K562 (cell line): Measurements from ENCODE around the gene BTNL8. TPM values are rescaled to one million over a fixed set of nuclear protein-coding genes. Genes with fewer than 3 reads are reported as not detected.

Source experiments
- ESRRA ChIP-seq: fragments of 450-650 bp; IDR thresholded peaks from 2 replicates; pipeline ENCODE4 v1.6.1; 2014; ENCODE audit warnings: low read depth, mild to moderate bottlenecking, moderate library complexity, borderline replicate concordance
- FOXA3 ChIP-seq, 2 experiments: fragments of 450-650 bp in 1 of 2; sonication (generic) in 1 of 2; formaldehyde crosslinking; IDR thresholded peaks in 1 of 2; conservative IDR thresholded peaks in 1 of 2; 2 replicates each; pipeline versions ENCODE4 v1.4.0 to v1.8.0; 2020 to 2022; ENCODE audit warnings: mild to moderate bottlenecking in 2 of 2, missing genetic modification reagents in 1 of 2
- FOXK1 ChIP-seq: sonication (generic); formaldehyde crosslinking; IDR thresholded peaks from 2 replicates; pipeline ENCODE4 v1.8.0; 2022; ENCODE audit warnings: missing genetic modification reagents, mild to moderate bottlenecking, borderline replicate concordance
- GMEB1 ChIP-seq: fragments of 250-450 bp; sonication (Bioruptor Pico); IDR thresholded peaks from 2 replicates; pipeline ENCODE4 v1.4.0; 2020; ENCODE audit warnings: mild to moderate bottlenecking
- HDAC1 ChIP-seq, 2 experiments: fragments of 450-650 bp; IDR thresholded peaks; 2 replicates each; pipeline ENCODE4 v1.6.1; 2016 to 2017; ENCODE audit warnings: inconsistent platforms in 1 of 2, mild to moderate bottlenecking in 1 of 2, moderate library complexity in 1 of 2
- TAF1 ChIP-seq: IDR thresholded peaks from 2 replicates; pipeline ENCODE4 v1.6.1; 2011; ENCODE audit warnings: mild to moderate bottlenecking, low read length, moderate library complexity; ENCODE audit not compliant: insufficient read depth, control insufficient read depth, severe bottlenecking; ENCODE audit errors: extremely low read depth
- TEAD4 ChIP-seq, 2 experiments: sonication (generic) in 1 of 2; formaldehyde crosslinking in 1 of 2; IDR thresholded peaks; 2 replicates each; pipeline versions ENCODE4 v1.6.1 to v1.8.0; 2012 to 2022; ENCODE audit warnings: borderline replicate concordance in 1 of 2, inconsistent platforms in 1 of 2, low read length in 1 of 2, mild to moderate bottlenecking in 1 of 2, missing genetic modification reagents in 1 of 2
- TRIM24 ChIP-seq, 2 experiments: fragments of 450-650 bp; IDR thresholded peaks; 2 replicates each; pipeline ENCODE4 v1.6.1; 2016
- ZNF717 ChIP-seq: fragments of 250-450 bp; sonication (Bioruptor Pico); IDR thresholded peaks from 2 replicates; pipeline ENCODE4 v1.5.0; 2021
- polyA plus RNA-seq, 8 experiments: library from polyadenylated mRNA; depleted of rRNA in 4 of 8; stranded (reverse) in 5 of 8; unstranded in 3 of 8; fragments of >200 nt; fragmentation: Nextera tagmentation in 2 of 8; fragmentation: Illumina TruSeq in 1 of 8; extraction: Ambion mirVana in 2 of 8; extraction: Trizol in 1 of 8; gene quantifications; 2 replicates each; pipeline versions ENCODE4 v1.2.1 to v1.2.3, GENCODE V29; 2011 to 2014; ENCODE audit warnings: inconsistent platforms in 1 of 8, missing spikeins in 1 of 8
- total RNA-seq, 7 experiments: library from RNA; depleted of rRNA in 6 of 7; stranded (reverse); fragments of >200 nt in 6 of 7; fragmentation: Illumina TruSeq in 2 of 7; extraction: Trizol in 2 of 7; gene quantifications; 2 replicates each; pipeline versions ENCODE4 v1.2.1 to v1.2.3, GENCODE V29; 2011 to 2021; ENCODE audit warnings: low replicate concordance in 1 of 7
- TF ChIP-seq, protein P1 (sequence below): sonication (generic); formaldehyde crosslinking; IDR thresholded peaks from 2 replicates; pipeline ENCODE4 v1.8.1; 2023; ENCODE audit warnings: mild to moderate bottlenecking, missing genetic modification reagents
- TF ChIP-seq, protein P2 (sequence below): fragments of 450-650 bp; IDR thresholded peaks from 2 replicates; pipeline ENCODE4 v1.7.1; 2018; ENCODE audit warnings: mild to moderate bottlenecking, low read depth; ENCODE audit not compliant: partially characterized antibody

Gene BTNL8
- total and polyA plus RNA-seq, 9 of the 15 experiments (the other 6 are each of a cell fraction or from before 2014, with no cell fraction given) = 0.04 to 0.18 (median 0.07) TPM; not detected in 6

GRCh38 chr5:180860887-180861822 is 37.8 kb upstream of the BTNL8 start, which contains the start of gene ZFP62 (continued):
- TF ChIP-seq TAF1 (peak; percentile 70), FOXK1 (CRISPR knock-in tag) (no peak), TRIM24 (IDR thresholded peaks at IDR 0.05) (peak in 1 of 2 experiments; percentile 56; a peak in 2 of 4 replicates), ESRRA (peak; percentile 47; the same call in 1 of the 2 replicates), TEAD4 (IDR thresholded peaks at IDR 0.05; ENCODE audit: low read length) (no peak), TEAD4 (CRISPR knock-in tag; IDR thresholded peaks at IDR 0.05; ENCODE audit: borderline replicate concordance) (no peak), FOXA3 (CRISPR knock-in tag; conservative IDR thresholded peaks at IDR 0.05 in 1 of 2, IDR thresholded peaks at IDR 0.05 in 1 of 2) (peak; percentile 28 to 54; a peak in 2 of 4 replicates), GMEB1 (CRISPR knock-in tag) (peak; percentile 67), ZNF717 (CRISPR knock-in tag) (no peak), HDAC1 (IDR thresholded peaks at IDR 0.05) (peak in 1 of 2 experiments; percentile 70; a peak in 2 of 4 replicates)
- TF ChIP-seq, protein P1, sequence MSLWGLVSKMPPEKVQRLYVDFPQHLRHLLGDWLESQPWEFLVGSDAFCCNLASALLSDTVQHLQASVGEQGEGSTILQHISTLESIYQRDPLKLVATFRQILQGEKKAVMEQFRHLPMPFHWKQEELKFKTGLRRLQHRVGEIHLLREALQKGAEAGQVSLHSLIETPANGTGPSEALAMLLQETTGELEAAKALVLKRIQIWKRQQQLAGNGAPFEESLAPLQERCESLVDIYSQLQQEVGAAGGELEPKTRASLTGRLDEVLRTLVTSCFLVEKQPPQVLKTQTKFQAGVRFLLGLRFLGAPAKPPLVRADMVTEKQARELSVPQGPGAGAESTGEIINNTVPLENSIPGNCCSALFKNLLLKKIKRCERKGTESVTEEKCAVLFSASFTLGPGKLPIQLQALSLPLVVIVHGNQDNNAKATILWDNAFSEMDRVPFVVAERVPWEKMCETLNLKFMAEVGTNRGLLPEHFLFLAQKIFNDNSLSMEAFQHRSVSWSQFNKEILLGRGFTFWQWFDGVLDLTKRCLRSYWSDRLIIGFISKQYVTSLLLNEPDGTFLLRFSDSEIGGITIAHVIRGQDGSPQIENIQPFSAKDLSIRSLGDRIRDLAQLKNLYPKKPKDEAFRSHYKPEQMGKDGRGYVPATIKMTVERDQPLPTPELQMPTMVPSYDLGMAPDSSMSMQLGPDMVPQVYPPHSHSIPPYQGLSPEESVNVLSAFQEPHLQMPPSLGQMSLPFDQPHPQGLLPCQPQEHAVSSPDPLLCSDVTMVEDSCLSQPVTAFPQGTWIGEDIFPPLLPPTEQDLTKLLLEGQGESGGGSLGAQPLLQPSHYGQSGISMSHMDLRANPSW (CRISPR knock-in tag) = 0 out of 2 replicates have a peak, but pooled peaks have one; percentile 75
- TF ChIP-seq, protein P2, sequence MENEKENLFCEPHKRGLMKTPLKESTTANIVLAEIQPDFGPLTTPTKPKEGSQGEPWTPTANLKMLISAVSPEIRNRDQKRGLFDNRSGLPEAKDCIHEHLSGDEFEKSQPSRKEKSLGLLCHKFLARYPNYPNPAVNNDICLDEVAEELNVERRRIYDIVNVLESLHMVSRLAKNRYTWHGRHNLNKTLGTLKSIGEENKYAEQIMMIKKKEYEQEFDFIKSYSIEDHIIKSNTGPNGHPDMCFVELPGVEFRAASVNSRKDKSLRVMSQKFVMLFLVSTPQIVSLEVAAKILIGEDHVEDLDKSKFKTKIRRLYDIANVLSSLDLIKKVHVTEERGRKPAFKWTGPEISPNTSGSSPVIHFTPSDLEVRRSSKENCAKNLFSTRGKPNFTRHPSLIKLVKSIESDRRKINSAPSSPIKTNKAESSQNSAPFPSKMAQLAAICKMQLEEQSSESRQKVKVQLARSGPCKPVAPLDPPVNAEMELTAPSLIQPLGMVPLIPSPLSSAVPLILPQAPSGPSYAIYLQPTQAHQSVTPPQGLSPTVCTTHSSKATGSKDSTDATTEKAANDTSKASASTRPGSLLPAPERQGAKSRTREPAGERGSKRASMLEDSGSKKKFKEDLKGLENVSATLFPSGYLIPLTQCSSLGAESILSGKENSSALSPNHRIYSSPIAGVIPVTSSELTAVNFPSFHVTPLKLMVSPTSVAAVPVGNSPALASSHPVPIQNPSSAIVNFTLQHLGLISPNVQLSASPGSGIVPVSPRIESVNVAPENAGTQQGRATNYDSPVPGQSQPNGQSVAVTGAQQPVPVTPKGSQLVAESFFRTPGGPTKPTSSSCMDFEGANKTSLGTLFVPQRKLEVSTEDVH = peak; percentile 96
